AG04450 (cell line): ENCODE measurements around the gene TARBP1. TPM values are rescaled to one million over a fixed set of nuclear protein-coding genes. Genes with fewer than 3 reads are reported as not detected.

ENCODE experiments used
- CTCF ChIA-PET: fragments of 300-600, 350-600 bp; formaldehyde crosslinking; extraction: SDS; loops from one replicate; lab custom pipeline; 2022; ENCODE audit warnings: antibody characterized with exemption, inconsistent platforms; lab: Charles Lee
- POLR2A ChIA-PET: fragments of 350-600 bp; formaldehyde crosslinking; extraction: SDS; loops from one replicate; lab custom pipeline; 2021; ENCODE audit warnings: antibody characterized with exemption, inconsistent platforms; lab: Yijun Ruan, JAX
- DNase-seq: peaks from one replicate; pipeline ENCODE4 v3.0.0-alpha.2; 2011; ENCODE audit warnings: low read depth, low spot score
- H3K27ac ChIP-seq: one replicate; pipeline ENCODE4 v1.5.1; 2012; ENCODE audit warnings: low read depth, low read length, control low read depth
- H3K27me3 ChIP-seq: one replicate; pipeline ENCODE4 v1.6.0; 2012; ENCODE audit warnings: low read length; ENCODE audit not compliant: control insufficient read depth, insufficient read depth
- H3K4me3 ChIP-seq: 2 replicates; pipeline ENCODE4 v1.5.1; 2011; ENCODE audit warnings: mild to moderate bottlenecking, low read depth, low read length, control low read depth
- H3K9me3 ChIP-seq: 2 replicates; pipeline ENCODE4 v1.5.1; 2012; ENCODE audit warnings: low read length; ENCODE audit not compliant: control insufficient read depth, insufficient read depth
- CTCF ChIP-seq: IDR thresholded peaks from 2 replicates; pipeline ENCODE4 v1.5.1; 2011; ENCODE audit warnings: low read depth, low read length, control low read depth, inconsistent platforms
- polyA plus RNA-seq: library from polyadenylated mRNA; depleted of rRNA; stranded (reverse); fragments of >200 nt; gene quantifications from 2 replicates; pipeline ENCODE4 v1.2.3, GENCODE V29; 2011

Gene TARBP1
- polyA plus RNA-seq, 1 experiment: 22.6 TPM

- H3K27ac ChIP-seq: no peak overlapping the region
- no peaks in the 10 kb centered on the region for H3K9me3 ChIP-seq
- no peaks in the 10 kb centered on the region for H3K27me3 ChIP-seq
- no peak overlapping the region for H3K4me3 ChIP-seq
- TF ChIP-seq CTCF: no peak
- POLR2A ChIA-PET: interaction anchor here (0.7 kb wide), 1 partner anchor 50 kb away, joined by 3 read pairs; no protein-coding TSS in a partner anchor
- no peak for DNase-seq
- CTCF ChIA-PET: interaction anchor here (1.3 kb wide), 1 partner anchor 361 kb away, joined by 4 read pairs; no protein-coding TSS in a partner anchor
These were observed 3.7 kb downstream of the TARBP1 start for GRCh38 chr1:234475167-234475793.

- no peaks in the 10 kb centered on the region for H3K27me3 ChIP-seq
- no peak for DNase-seq
- TF ChIP-seq CTCF: no peak
- H3K27ac ChIP-seq: no peak overlapping the region
- H3K9me3 ChIP-seq: no peaks in the 10 kb centered on the region
- CTCF ChIA-PET: no interaction called here
- POLR2A ChIA-PET: no interaction called here
- H3K4me3 ChIP-seq: no peak overlapping the region
These were observed 4.6 kb downstream of the TARBP1 start for GRCh38 chr1:234474375-234474774.

GRCh38 chr1:234473118-234473517 lies 5.9 kb downstream of the TARBP1 start:
- DNase-seq: no peak
- H3K27ac ChIP-seq: no peak overlapping the region
- CTCF ChIA-PET: interaction anchor here (1.5 kb wide), 1 partner anchor 359 kb away, joined by 3 read pairs; no protein-coding TSS in a partner anchor
- H3K4me3 ChIP-seq: no peak overlapping the region
- no peaks in the 10 kb centered on the region for H3K9me3 ChIP-seq
- H3K27me3 ChIP-seq: no peaks in the 10 kb centered on the region
- POLR2A ChIA-PET: no interaction called here
- no peak for TF ChIP-seq CTCF

DNA sequence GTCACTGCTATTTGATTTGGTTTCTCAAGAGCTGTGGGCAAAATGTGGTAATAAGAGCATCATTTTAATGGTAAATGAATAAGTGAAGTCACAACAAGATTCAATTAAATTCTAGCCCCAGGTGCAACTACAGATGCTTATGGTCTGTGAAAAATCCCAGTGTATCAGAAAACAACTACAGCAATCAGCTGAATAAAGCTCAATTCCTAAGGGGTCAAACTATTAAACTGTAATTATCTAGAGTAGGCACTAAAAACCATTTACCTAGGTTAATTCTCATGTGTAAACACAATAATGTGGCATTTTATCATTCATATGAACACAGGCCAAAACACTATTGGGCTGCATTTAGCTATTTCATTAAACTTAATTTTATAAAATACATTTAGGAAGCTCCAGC lies 9.6 kb downstream of the TARBP1 start:
- Histone ChIP-seq H3K27ac (no peak overlapping the region), H3K4me3 (no peak overlapping the region), H3K9me3 (no peaks in the 10 kb centered on the region), H3K27me3 (no peaks in the 10 kb centered on the region)
- no peak for TF ChIP-seq CTCF
- no peak for DNase-seq
- POLR2A ChIA-PET: no interaction called here
- CTCF ChIA-PET: no interaction called here

DNA sequence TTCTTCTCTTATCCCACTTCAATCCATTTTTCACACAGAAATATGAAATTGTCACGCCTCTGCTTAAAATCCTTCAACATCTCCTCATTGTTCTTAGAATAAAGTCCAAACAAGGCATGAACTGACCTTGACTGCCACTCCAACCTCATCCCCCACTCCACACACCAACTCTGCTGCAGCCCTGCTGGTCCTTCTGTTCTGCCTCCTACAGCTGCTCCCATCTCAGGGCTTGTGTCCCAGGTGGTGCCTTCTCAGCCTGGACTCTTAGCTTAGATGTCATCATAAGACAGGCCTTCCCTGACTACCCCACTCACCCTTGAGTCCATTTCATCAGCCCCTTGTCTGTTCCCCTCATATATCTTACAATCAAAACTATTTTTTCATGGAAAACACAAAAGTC lies 10.4 kb downstream of the TARBP1 start:
- POLR2A ChIA-PET: interaction anchor here (0.5 kb wide), 1 partner anchor 131 kb away, joined by 5 read pairs; no protein-coding TSS in a partner anchor

More for the DNA sequence above, 10.4 kb downstream of the TARBP1 start:
- Histone ChIP-seq H3K27ac (no peak overlapping the region), H3K27me3 (no peaks in the 10 kb centered on the region), H3K4me3 (no peak overlapping the region), H3K9me3 (no peaks in the 10 kb centered on the region)
- CTCF ChIA-PET: no interaction called here
- no peak for TF ChIP-seq CTCF
- no peak for DNase-seq
